C4-2B (cell line): ENCODE data around the gene PHYHIPL.

Experiments used
- ZFX ChIP-seq: fragments of 450-650 bp; IDR thresholded peaks from 2 replicates; pipeline ENCODE4 v1.6.1; 2017
- TF ChIP-seq, protein P1 (sequence below): fragments of 450-650 bp; conservative IDR thresholded peaks from 2 replicates; pipeline ENCODE4 v1.5.1; 2017; ENCODE audit warnings: mild to moderate bottlenecking

DNA sequence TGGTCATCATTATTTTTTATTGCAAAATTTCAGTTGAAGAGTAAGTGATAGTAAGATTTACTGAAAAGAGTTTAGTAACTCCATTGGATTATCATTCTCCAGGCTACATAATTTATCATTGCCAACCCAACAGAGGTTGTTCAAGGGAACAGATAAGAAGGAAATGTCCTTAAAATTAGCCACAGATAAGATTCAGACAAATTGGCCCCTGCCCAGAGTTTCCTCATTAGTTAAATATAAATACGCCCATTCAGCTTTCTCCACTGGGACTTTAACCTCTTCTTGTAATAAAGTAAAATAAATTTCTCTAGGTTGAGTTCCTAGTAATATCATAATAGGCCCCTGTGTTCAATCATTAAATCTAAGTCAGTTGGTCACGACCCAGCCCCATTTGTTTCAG, 27.7 kb upstream of the PHYHIPL start:
- TF ChIP-seq, protein P1, sequence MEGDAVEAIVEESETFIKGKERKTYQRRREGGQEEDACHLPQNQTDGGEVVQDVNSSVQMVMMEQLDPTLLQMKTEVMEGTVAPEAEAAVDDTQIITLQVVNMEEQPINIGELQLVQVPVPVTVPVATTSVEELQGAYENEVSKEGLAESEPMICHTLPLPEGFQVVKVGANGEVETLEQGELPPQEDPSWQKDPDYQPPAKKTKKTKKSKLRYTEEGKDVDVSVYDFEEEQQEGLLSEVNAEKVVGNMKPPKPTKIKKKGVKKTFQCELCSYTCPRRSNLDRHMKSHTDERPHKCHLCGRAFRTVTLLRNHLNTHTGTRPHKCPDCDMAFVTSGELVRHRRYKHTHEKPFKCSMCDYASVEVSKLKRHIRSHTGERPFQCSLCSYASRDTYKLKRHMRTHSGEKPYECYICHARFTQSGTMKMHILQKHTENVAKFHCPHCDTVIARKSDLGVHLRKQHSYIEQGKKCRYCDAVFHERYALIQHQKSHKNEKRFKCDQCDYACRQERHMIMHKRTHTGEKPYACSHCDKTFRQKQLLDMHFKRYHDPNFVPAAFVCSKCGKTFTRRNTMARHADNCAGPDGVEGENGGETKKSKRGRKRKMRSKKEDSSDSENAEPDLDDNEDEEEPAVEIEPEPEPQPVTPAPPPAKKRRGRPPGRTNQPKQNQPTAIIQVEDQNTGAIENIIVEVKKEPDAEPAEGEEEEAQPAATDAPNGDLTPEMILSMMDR, result no peak
- TF ChIP-seq ZFX, result no peak
